GM19372 (cell line): Measurements from ENCODE around the gene GPER1.
"Not testable (repeated sequence)": the region's sequence is repeated elsewhere in the genome, so short reads cannot be mapped to it uniquely, and the experiment has no call there.

Experiments used
- ATAC-seq: cut with Tn5 transposase; IDR thresholded peaks from one replicate; pipeline ENCODE4 v1.9.1; 2021; ENCODE audit warnings: mild to moderate bottlenecking, low read depth, moderate library complexity; ENCODE audit not compliant: unreplicated experiment

GPER1 gene

GRCh38 chr7:1087952-1088920 is at the start of gene GPER1:
Gene GPER1, plus strand, starts transcription at chr7:1088113. Its CDS starts 3,616 bp downstream, at chr7:1091729.
- ATAC-seq, result no peak

GRCh38 chr7:1040233-1040632 is 47.7 kb upstream of the GPER1 start:
- ATAC-seq, result not testable (repeated sequence)

DNA sequence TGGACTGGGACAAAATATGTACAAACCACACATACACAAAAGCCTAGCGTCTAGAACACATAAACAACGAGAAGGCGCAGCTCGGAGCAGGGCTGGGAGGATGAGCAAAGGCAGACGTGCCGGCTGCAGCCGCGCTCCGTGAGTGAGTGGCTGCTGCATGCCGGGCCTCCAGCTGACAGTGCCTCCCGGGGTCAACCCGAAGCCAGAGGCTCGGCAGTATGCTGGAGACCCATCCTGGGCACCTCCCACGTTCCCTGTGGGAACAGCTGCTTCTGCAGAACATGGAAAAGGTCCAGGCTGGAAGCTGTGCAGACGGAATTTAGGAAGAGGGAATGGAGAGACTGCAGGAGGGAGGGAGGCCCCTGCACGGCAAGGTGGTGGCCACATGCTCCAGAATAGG is 47.1 kb upstream of the GPER1 start:
- no peak for ATAC-seq

- ATAC-seq, result no peak
These were observed 46.1 kb upstream of the GPER1 start for GRCh38 chr7:1041551-1042491.

DNA sequence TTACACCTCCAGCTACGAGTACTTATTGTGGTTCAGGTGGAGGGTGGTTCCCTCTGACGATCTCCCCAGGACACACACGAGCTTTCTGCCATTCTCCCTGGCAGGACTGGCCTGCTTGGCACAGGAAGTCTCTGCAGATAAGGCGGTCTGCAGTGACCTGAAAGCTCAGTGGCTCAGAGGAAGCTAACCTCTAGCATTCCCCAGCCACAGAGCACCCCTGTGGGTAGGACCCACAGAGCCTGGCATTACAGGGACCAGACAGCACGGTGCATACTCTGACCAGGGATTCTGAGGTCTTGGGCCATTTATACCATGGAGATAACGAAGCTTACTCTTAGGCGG is 45.5 kb upstream of the GPER1 start:
- ATAC-seq, result no peak

DNA sequence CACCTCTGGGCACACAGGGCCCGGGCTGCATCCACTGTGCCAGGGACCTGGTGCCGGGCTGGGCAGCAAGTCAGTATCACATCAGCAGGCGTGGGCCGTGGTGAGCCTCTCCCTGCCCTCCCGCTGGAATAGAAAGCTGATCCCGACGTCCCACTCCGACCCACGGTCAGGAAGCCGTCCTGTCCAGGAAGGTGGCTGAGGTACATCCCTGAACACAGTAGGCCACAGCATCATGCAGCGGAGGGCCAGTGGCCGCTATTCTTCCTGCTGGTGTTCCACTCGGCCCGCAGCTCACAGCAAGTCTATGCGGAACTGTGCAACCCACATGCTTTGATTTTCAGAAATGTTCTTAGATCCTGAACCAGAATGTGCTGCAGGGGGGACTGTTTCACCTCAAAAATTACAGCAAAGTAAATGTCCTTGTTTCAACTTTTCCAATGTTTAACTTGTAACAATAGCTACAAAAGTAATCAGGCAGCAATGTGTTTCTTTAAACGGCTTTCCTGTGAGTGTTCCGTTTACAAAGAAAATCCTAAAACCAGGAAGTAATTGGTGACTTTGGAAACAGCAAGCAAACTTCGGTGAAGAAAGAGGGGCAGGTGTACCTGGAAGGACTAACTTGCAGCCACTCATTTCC is 44.2 kb upstream of the GPER1 start:
- no peak for ATAC-seq

GRCh38 chr7:1044189-1045068 is 43.5 kb upstream of the GPER1 start, which contains the start of gene GPR146:
Gene GPR146, plus strand, starts transcription at chr7:1044546. Its CDS starts 12,970 bp downstream, at chr7:1057516.
- peak; percentile 91 for ATAC-seq

DNA sequence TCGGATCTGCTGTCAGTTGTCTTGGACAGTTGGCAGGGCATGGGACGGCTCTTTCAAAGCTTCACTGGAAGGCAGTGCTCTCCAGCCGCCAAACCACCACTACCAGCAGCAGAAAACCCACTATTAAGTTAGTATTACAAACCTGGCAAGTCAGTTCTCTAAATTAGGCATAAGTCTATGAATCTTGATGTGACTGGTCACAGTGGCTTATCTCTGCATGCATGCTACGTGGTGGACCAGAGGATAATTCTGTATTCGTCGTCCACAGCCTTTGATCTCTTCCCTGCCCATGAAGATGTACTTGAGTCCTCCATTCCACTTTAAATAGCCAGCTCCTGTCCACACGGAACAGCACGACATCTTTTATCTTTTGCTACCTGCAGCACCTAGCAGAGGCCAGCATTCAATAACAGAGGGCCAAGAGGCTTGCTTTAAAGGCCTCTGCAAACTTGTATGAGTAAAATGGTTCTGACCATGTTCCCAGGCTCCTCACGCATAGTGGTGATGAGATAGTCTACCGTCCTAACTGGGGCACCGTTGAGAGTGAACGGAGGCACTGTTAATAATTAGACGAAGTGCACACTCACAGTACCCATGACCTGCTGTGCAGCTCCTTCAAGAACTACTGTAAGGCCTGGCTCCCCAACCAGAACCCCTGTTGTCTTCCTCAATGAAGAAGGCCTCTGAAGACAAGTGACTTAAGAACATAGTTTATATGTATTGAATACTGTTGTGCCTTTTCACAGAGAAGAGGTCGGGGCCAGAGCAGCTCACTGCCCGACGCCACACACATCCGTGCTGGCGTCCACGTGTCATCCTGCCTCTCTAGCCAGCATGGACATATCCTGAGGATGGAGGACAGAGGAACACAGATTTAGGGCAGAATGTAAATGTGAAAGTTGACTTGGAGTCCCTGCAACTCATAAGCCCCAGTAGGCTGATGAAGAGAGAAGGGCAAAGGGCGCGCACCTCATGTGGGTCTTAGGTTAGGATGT is 42.5 kb upstream of the GPER1 start:
- no peak for ATAC-seq

- no peak for ATAC-seq
These were observed 40.9 kb upstream of the GPER1 start for GRCh38 chr7:1046722-1047679.

DNA sequence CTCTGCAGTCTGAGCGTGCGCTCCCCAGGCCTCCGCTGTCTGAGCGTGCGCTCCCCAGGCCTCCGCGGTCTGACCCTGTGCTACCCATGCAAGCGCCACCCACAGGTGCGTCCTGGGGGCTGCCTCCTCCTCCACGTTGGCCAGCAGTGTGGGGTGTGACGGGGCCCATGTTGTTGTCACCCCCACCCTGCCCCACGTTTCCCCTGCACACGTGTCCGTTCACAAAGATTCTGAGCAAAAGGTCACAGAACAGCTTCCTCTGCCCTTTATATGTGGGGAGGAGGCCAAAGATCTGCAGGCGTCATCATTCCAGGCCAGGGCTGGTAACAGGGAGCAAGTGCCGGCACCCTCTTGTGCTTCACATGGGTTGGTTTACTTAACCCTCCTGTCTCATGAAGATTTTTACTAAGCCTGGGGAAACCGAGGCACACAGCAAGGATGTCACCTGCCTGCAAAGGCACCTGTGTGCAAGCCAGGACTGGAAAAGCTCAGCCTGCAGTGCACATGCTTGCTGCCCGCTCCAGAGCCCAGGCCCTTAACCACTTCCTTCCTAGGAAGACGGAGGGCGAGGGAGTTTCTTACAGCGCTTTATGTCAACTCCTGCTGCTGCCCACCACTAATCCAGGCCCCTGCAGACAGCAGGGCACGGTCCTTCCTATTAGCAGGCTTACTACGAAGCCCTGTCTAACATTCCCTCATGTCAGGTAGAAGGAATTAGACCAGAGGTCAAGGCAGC is 38.7 kb upstream of the GPER1 start:
- ATAC-seq, result no peak

DNA sequence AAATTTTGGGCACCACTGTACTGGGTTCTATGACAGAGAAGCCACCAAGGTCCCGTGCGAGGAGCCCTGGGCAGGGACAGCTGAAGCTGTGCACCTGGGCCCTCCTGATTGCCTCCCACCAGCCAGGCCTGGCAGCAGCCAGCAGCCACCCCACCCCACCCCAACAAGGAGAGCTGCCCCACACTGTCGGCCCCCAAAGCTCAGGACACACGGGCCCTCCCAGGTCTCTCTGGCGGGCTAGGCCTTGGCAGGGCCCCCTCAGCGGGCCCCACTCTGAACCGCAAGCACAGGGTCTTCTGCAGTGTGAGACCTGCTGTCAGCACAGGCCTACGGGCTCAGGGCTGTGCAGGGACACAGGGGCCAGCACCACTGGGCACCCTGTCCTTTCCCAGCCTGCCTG is 38.1 kb upstream of the GPER1 start:
- ATAC-seq, result no peak

- ATAC-seq, result no peak
These were observed 37.5 kb upstream of the GPER1 start for GRCh38 chr7:1050254-1050906.

GRCh38 chr7:1050956-1051690 is 36.8 kb upstream of the GPER1 start:
- no peak for ATAC-seq

GRCh38 chr7:1052031-1052818 is 35.7 kb upstream of the GPER1 start:
- no peak for ATAC-seq

DNA sequence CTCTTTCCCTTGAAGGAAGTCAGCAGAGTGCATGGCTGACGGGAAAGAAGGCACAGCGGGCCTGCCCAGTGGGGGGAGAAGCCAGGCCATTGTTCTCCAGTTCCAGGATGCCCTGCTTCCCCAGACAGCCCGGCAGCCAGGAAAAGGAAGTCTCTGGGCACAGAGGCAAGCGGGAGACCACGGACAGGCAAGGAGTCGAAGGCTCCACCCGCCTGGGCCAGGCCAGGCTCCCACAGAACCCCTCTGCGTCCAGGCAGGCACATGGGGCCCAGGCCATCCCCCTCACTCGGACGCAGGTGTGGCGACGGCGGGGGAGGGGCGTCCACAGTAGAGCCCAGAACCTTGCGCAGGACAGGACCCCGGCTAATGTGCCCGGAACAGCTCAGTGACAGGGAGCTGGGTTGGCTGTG is 34.9 kb upstream of the GPER1 start:
- no peak for ATAC-seq
